ENCODE results near the gene GID8. TPM values are rescaled to one million over a fixed set of nuclear protein-coding genes. Genes with fewer than 3 reads are reported as not detected.

GID8 gene
- total and polyA plus RNA-seq, 2 donors from 2014 or later: 16.4 to 37.3 TPM

- DNase-seq (no peak), FAIRE-seq (no peak)
- Histone ChIP-seq H3K4me3 (ENCODE audit: low read length in 3 of 3) (no peak overlapping the region), H3K27me3 (ENCODE audit: control insufficient read depth, insufficient read depth, low read length) (peaks cover 33% of the 10 kb centered on the region), H3K4me1 (ENCODE audit: control insufficient read depth in 2 of 3, insufficient read depth in 2 of 3, low read depth in 1 of 3, low read length in 3 of 3) (no peaks in the 10 kb centered on the region), H3K36me3 (ENCODE audit: control insufficient read depth in 2 of 3, insufficient read depth in 3 of 3, low read length in 3 of 3) (no peaks in the 10 kb centered on the region), H3K9me3 (ENCODE audit: control insufficient read depth in 2 of 3, insufficient read depth in 1 of 3, low read length in 3 of 3) (no peaks in the 10 kb centered on the region), H3K9ac (ENCODE audit: low read length in 3 of 3) (no peak overlapping the region), H3K27ac (ENCODE audit: low read depth in 2 of 2, low read length in 2 of 2) (no peak overlapping the region)
- TF ChIP-seq, protein P1, sequence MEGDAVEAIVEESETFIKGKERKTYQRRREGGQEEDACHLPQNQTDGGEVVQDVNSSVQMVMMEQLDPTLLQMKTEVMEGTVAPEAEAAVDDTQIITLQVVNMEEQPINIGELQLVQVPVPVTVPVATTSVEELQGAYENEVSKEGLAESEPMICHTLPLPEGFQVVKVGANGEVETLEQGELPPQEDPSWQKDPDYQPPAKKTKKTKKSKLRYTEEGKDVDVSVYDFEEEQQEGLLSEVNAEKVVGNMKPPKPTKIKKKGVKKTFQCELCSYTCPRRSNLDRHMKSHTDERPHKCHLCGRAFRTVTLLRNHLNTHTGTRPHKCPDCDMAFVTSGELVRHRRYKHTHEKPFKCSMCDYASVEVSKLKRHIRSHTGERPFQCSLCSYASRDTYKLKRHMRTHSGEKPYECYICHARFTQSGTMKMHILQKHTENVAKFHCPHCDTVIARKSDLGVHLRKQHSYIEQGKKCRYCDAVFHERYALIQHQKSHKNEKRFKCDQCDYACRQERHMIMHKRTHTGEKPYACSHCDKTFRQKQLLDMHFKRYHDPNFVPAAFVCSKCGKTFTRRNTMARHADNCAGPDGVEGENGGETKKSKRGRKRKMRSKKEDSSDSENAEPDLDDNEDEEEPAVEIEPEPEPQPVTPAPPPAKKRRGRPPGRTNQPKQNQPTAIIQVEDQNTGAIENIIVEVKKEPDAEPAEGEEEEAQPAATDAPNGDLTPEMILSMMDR (IDR thresholded peaks at IDR 0.05; ENCODE audit: borderline replicate concordance, extremely low read depth, insufficient read depth): no peak
- intact Hi-C loops (cut with DNase I): no loop called here
Measured at GRCh38 chr20:62997417-62998035, 59.6 kb downstream of the GID8 start.

Other genes with a start within 250 kb of the GID8 start
- gene NTSR1, start 229.3 kb upstream of the GID8 start, total RNA-seq: 0.09 TPM
- not detected for gene NTSR1, start 229.3 kb upstream of the GID8 start, polyA plus RNA-seq (ENCODE audit: insufficient read depth, low read depth, low replicate concordance)
- gene MRGBP, start 141.7 kb upstream of the GID8 start, total RNA-seq: 7.6 TPM
- gene MRGBP, start 141.7 kb upstream of the GID8 start, polyA plus RNA-seq (ENCODE audit: insufficient read depth, low read depth, low replicate concordance): 9.0 TPM
- 46.8 TPM for gene OGFR, start 133.3 kb upstream of the GID8 start, total RNA-seq
- 33.7 TPM for gene OGFR, start 133.3 kb upstream of the GID8 start, polyA plus RNA-seq (ENCODE audit: insufficient read depth, low read depth, low replicate concordance)
- 4.3 TPM for gene COL9A3, start 121.1 kb upstream of the GID8 start, total RNA-seq
- 2.3 TPM for gene COL9A3, start 121.1 kb upstream of the GID8 start, polyA plus RNA-seq (ENCODE audit: insufficient read depth, low read depth, low replicate concordance)
- gene TCFL5, start 76.3 kb upstream of the GID8 start, total RNA-seq: 11.5 TPM
- 6.1 TPM for gene TCFL5, start 76.3 kb upstream of the GID8 start, polyA plus RNA-seq (ENCODE audit: insufficient read depth, low read depth, low replicate concordance)
- 67.9 TPM for gene DIDO1, start 11.6 kb upstream of the GID8 start, total RNA-seq
- 23.0 TPM for gene DIDO1, start 11.6 kb upstream of the GID8 start, polyA plus RNA-seq (ENCODE audit: insufficient read depth, low read depth, low replicate concordance)
- gene SLC17A9, start 14.6 kb downstream of the GID8 start, total RNA-seq: 9.5 TPM
- gene SLC17A9, start 14.6 kb downstream of the GID8 start, polyA plus RNA-seq (ENCODE audit: insufficient read depth, low read depth, low replicate concordance): 2.0 TPM
- gene BHLHE23, start 68.8 kb downstream of the GID8 start, total RNA-seq: not detected
- not detected for gene BHLHE23, start 68.8 kb downstream of the GID8 start, polyA plus RNA-seq (ENCODE audit: insufficient read depth, low read depth, low replicate concordance)